IMR-90 (cell line): Measurements from ENCODE around the gene CLEC16A.

Experiments used
- MAFK ChIP-seq: IDR thresholded peaks from 2 replicates; pipeline ENCODE4 v1.6.1; 2012; ENCODE audit warnings: low read depth, low read length, improper control_type of control experiment
- MXI1 ChIP-seq: IDR thresholded peaks from 2 replicates; pipeline ENCODE4 v1.6.1; 2012; ENCODE audit warnings: low read depth, mild to moderate bottlenecking, low read length, moderate library complexity, borderline replicate concordance
- POLR2A ChIP-seq: IDR thresholded peaks from 2 replicates; pipeline ENCODE4 v1.6.1; 2012; ENCODE audit warnings: mild to moderate bottlenecking, low read depth, low read length
- SMC3 ChIP-seq: fragments of 150-350 bp; IDR thresholded peaks from 2 replicates; pipeline ENCODE4 v1.6.1; 2016; ENCODE audit warnings: low read depth, mild to moderate bottlenecking, antibody characterized with exemption, low read length, moderate library complexity
- TF ChIP-seq, protein P1 (sequence below): fragments of 150-350 bp; IDR thresholded peaks from 2 replicates; pipeline ENCODE4 v1.6.1; 2016; ENCODE audit warnings: low read depth, mild to moderate bottlenecking, low read length, moderate library complexity, borderline replicate concordance
- TF ChIP-seq, protein P2 (sequence below): conservative IDR thresholded peaks from 2 replicates; pipeline ENCODE4 v1.5.1; 2012; ENCODE audit warnings: mild to moderate bottlenecking, low read depth, low read length, improper control_type of control experiment

DNA sequence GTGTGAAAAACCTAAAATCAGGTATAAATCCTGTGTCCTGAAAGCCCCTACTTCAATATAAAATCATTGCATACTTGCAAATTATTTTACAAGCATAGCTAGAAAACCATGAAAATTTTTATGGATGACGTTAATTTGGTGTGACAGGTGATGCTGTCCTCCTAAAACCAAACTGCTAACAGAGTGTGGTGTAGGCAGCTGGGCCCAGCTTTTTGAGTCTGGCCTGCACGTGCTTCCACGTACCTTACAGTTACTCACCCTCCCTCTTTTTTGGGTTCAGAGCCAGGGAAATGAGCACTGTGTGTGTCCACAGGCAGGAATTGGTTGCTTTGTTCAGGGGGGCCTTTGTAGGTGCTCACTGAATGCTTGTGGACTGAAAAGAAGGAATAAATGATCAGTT lies 36.4 kb downstream of the CLEC16A start:
- TF ChIP-seq, protein P1, sequence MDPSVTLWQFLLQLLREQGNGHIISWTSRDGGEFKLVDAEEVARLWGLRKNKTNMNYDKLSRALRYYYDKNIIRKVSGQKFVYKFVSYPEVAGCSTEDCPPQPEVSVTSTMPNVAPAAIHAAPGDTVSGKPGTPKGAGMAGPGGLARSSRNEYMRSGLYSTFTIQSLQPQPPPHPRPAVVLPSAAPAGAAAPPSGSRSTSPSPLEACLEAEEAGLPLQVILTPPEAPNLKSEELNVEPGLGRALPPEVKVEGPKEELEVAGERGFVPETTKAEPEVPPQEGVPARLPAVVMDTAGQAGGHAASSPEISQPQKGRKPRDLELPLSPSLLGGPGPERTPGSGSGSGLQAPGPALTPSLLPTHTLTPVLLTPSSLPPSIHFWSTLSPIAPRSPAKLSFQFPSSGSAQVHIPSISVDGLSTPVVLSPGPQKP, result no peak
- no peak for TF ChIP-seq MAFK
- TF ChIP-seq, protein P2, sequence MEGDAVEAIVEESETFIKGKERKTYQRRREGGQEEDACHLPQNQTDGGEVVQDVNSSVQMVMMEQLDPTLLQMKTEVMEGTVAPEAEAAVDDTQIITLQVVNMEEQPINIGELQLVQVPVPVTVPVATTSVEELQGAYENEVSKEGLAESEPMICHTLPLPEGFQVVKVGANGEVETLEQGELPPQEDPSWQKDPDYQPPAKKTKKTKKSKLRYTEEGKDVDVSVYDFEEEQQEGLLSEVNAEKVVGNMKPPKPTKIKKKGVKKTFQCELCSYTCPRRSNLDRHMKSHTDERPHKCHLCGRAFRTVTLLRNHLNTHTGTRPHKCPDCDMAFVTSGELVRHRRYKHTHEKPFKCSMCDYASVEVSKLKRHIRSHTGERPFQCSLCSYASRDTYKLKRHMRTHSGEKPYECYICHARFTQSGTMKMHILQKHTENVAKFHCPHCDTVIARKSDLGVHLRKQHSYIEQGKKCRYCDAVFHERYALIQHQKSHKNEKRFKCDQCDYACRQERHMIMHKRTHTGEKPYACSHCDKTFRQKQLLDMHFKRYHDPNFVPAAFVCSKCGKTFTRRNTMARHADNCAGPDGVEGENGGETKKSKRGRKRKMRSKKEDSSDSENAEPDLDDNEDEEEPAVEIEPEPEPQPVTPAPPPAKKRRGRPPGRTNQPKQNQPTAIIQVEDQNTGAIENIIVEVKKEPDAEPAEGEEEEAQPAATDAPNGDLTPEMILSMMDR, result no peak
- TF ChIP-seq MXI1, result no peak
- TF ChIP-seq POLR2A, result no peak
- no peak for TF ChIP-seq SMC3
